ENCODE measurements around the gene RAB11A. TPM values are rescaled to one million over a fixed set of nuclear protein-coding genes. Genes with fewer than 3 reads are reported as not detected.

RAB11A gene
- polyA plus RNA-seq, 3 donors = 311 to 331 (median 327) TPM

GRCh38 chr15:65935391-65935790, 66.1 kb downstream of the RAB11A start:
- DNase-seq (ENCODE audit: low read depth in 3 of 3, low spot score in 2 of 3) = no peak

GRCh38 chr15:65936282-65936681, 67.0 kb downstream of the RAB11A start:
- no peak for DNase-seq (ENCODE audit: low read depth in 3 of 3, low spot score in 2 of 3)

- no peak for DNase-seq (ENCODE audit: low read depth in 3 of 3, low spot score in 2 of 3)
These were observed 67.8 kb downstream of the RAB11A start for GRCh38 chr15:65937054-65937453.

- DNase-seq (ENCODE audit: low read depth in 3 of 3, low spot score in 2 of 3) = no peak
These were observed 68.2 kb downstream of the RAB11A start for GRCh38 chr15:65937476-65937875.

- DNase-seq (ENCODE audit: low read depth in 3 of 3, low spot score in 2 of 3) = no peak
These were observed 69.3 kb downstream of the RAB11A start for GRCh38 chr15:65938604-65939003.

- no peak for DNase-seq (ENCODE audit: low read depth in 3 of 3, low spot score in 2 of 3)
These were observed 70.8 kb downstream of the RAB11A start for GRCh38 chr15:65939901-65940617.

GRCh38 chr15:65940618-65940909, 71.3 kb downstream of the RAB11A start:
- DNase-seq (ENCODE audit: low read depth in 3 of 3, low spot score in 2 of 3) = no peak

Other genes starting within 250 kb of the RAB11A start
- 10 to 100 TPM; 20.5 to 23.1 (median 21.2) TPM for gene SLC24A1, start 247.6 kb upstream of the RAB11A start, polyA plus RNA-seq (ENCODE audit: insufficient read length in 3 of 3)
- 10 to 100 TPM; 17.1 to 19.6 (median 17.7) TPM for gene DENND4A, start 77.2 kb upstream of the RAB11A start, polyA plus RNA-seq (ENCODE audit: insufficient read length in 3 of 3)

Measured in right renal cortex interstitium (tissue), 3 donors.